Measurements from ENCODE around the gene NF1.

DNA sequence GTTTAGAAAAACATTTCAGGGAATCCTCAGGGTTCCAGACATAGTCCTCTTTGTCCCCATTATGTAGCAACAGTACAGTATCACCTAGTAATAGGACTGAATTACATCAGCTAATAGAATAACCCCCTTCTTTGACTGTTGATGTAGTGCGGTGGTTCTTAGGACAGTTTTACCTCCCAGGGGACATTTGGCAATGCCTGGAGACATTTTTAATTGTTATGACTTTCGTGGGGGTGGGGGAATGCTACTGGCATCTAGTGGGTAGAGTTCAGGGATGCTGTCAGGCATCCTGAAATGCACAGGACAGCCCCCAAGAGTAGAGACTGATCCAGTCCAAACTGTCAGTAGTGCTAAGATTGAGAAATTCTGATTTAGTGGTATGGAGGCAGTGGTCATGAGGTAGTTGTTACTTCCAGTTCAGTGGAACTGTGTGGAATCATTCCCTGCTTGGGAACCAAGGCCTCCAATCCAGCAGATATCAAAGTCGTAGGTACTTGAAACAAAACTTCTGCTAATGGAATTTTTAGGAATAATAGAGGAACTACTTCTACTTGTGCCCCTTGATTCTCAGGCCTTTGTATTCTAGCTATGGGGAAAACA lies 20.3 kb downstream of the NF1 start:
- TF ChIP-seq CTCF (IDR thresholded peaks at IDR 0.05): no peak
- TF ChIP-seq POLR2A (IDR thresholded peaks at IDR 0.05): no peak

All from heart left ventricle (tissue), 13 donors.